Stimulated activated memory B cell treated with anti-CD40 and anti-IgM and Interleukin-4, amounts not matched to agents 10 μg/mL and 1 μg/mL and 100 μg/mL, for 72 hours (primary cell): Measurements from ENCODE around the gene CATSPER2.
"Not testable (repeated sequence)": the region's sequence is repeated elsewhere in the genome, so short reads cannot be mapped to it uniquely, and the experiment has no call there.

Source experiments
- ATAC-seq: fragments of 150-1000 bp; cut with Tn5 transposase; 2 replicates; pipeline ENCODE4 v1.10.0; 2021
- H3K27ac Mint-ChIP-seq: one replicate; pipeline ENCODE4 v1.8.0; 2022; ENCODE audit warnings: mild to moderate bottlenecking, mixed read lengths
- H3K27me3 Mint-ChIP-seq: one replicate; pipeline ENCODE4 v1.8.0; 2022; ENCODE audit warnings: mixed read lengths
- H3K36me3 Mint-ChIP-seq: one replicate; pipeline ENCODE4 v1.8.0; 2022; ENCODE audit warnings: mixed read lengths
- H3K4me1 Mint-ChIP-seq: one replicate; pipeline ENCODE4 v1.8.0; 2022; ENCODE audit warnings: mixed read lengths
- H3K4me3 Mint-ChIP-seq: one replicate; pipeline ENCODE4 v1.8.0; 2022; ENCODE audit warnings: mild to moderate bottlenecking, moderate library complexity, mixed read lengths
- H3K9me3 Mint-ChIP-seq: one replicate; pipeline ENCODE4 v1.8.0; 2022; ENCODE audit warnings: mixed read lengths

CATSPER2 gene

DNA sequence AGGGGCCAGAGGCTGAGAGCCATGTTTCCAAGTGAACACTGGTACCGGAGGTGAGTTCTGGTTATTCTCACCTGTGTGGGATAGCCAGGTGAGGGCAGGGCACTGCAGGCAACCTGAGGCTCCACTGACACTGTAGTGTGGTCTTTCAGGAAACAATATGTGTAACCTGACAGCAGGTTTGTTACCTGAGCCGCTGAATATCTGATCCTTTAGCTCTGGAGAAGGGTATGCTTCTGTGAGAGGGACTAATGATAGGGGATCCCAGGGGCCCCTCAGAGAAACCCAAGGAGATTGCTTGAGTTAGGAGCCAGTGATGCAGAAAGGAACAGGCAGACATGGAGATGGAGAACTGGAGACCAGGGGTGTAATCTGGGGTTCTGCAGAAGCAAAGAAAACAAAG is 29.9 kb downstream of the CATSPER2 start, which contains the start of gene STRC:
Gene STRC, minus strand, starts transcription at position 101 of the 400 bp plus-strand sequence. Its CDS starts 78 bp downstream, at position 23.
- not testable (repeated sequence) for H3K4me3 Mint-ChIP-seq, H3K9me3 Mint-ChIP-seq, H3K4me1 Mint-ChIP-seq, H3K27ac Mint-ChIP-seq, H3K36me3 Mint-ChIP-seq, ATAC-seq
- H3K27me3 Mint-ChIP-seq, result peaks cover 16% of the 10 kb centered on the region

DNA sequence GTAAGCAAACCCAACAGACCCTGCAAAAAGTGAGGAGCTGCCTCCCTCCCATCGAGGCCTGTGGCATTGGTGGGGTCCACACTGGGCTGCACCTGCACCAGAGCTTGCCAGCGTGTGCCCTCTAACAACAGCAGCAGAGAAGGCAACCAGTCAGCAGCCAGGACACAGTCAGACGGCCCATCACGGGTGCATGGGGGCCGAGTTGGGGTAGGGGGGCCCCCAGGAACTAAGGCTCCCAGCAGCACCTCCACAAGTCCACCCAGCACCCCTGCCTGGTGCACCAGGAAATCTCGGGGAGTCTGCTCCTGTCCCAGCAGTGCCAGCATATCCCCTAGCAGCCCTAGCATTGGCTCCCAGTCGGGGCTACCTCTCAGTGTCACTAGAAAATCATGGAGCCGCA is 30.9 kb downstream of the CATSPER2 start:
- peaks cover 16% of the 10 kb centered on the region for H3K27me3 Mint-ChIP-seq
- not testable (repeated sequence) for ATAC-seq, H3K27ac Mint-ChIP-seq, H3K9me3 Mint-ChIP-seq, H3K4me1 Mint-ChIP-seq, H3K4me3 Mint-ChIP-seq, H3K36me3 Mint-ChIP-seq

DNA sequence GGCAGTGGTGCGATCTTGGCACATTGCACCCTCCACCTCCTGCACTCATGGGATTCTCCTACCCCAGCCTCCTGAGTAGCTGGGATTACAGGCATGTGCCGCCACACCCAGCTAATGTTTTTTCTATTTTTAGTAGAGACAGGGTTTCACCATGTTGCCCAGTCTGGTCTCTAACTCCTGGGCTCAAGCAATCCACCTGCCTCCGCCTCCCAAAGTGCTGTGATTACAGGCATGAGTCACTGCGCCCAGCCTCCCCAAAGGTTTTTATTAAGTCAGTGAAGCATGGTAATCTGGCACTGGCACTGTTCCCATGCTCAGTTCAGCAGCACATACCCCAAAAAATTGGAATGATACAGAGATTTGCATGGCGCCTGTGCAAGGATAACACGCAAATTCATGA is 46.4 kb downstream of the CATSPER2 start:
- not testable (repeated sequence) for ATAC-seq, H3K9me3 Mint-ChIP-seq, H3K27ac Mint-ChIP-seq, H3K4me3 Mint-ChIP-seq, H3K4me1 Mint-ChIP-seq, H3K36me3 Mint-ChIP-seq
- peaks cover 43% of the 10 kb centered on the region for H3K27me3 Mint-ChIP-seq

DNA sequence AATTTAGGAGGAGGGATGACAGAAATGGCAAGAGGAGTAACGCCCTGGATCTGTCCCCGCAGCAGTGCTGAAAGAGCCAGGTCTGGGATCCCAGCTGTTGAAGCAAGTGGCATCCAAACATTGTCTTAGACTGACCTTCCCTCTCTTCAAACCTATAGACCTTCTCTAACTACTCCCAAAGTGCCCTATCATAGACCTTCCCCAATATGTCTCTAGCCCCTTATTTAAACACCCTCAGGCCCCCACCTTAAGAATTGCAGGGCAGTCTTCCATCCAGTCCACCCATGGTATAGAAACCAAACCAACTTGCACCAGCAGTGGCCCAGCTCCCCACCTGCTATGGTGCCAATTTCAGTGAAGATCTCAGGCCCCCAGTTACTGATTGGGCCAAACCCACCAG is 48.4 kb downstream of the CATSPER2 start:
- not testable (repeated sequence) for H3K4me3 Mint-ChIP-seq, H3K4me1 Mint-ChIP-seq, H3K36me3 Mint-ChIP-seq, H3K9me3 Mint-ChIP-seq, ATAC-seq, H3K27ac Mint-ChIP-seq
- peaks cover 53% of the 10 kb centered on the region for H3K27me3 Mint-ChIP-seq

DNA sequence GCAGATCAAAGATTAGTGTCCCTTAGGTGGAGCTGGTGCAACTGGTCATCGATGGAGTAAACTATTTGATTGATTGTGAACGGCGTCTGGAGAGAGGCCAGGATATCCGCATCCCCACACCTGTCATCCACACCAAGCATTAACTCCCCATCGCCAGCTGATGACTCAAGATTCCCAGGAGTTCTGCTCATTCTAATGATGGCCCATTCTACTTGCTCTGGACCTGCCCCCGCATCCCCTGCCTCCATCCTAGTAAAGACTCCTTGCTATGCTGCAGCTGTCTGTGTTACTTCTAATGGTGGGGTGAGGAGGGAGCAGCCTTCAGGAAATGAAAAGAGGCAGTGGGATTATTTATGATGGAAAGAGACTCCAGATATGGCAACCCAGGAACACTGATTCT is 49.5 kb downstream of the CATSPER2 start:
- H3K36me3 Mint-ChIP-seq, H3K4me3 Mint-ChIP-seq, H3K4me1 Mint-ChIP-seq, ATAC-seq, H3K27ac Mint-ChIP-seq, H3K9me3 Mint-ChIP-seq: not testable (repeated sequence)
- H3K27me3 Mint-ChIP-seq, result peaks cover 53% of the 10 kb centered on the region

DNA sequence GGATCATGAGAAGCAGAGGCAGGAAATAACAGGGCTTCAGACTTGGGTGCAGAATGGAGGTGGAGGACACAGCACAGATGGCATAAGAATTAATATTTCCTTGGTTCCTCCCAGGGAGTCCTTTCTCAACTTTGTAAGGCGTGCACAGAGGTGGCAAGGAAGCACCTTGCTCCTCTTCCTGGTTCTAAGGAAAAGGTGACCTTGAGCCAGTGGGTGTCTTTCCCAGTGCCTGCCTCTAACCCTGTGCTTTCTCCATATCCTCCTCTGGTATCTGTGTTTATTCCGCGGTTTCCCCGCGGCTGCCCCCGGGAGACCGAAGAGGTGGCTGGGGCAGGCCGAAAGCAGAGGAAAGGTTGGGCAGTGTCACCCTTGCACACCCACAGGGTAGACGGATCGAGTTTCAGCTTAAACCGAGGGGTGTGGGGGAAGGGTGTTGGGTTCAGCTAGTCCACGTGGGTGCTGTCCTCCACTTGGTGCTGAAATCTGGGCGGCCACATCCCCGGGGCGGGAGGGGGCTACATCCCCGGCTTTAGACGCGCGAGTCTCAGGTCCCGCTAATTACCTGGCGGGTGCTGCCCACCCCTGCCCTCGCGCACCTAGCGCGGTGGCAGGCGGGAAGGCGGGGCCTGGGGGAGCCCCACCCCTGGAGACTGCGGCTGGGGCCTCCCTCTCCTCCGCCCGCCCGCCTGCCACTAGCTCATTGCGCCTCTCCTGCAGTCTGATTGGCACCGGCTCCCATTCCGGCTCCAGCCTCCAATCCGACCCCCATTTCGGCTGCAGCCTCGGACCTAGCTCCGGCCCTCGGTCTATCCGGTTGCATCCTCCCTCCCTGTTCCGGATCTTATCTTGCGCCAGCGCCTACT is 55.1 kb downstream of the CATSPER2 start, which contains the start of gene CKMT1B:
Gene CKMT1B, plus strand, starts transcription at position 700 of the 863 bp plus-strand sequence. CDS start 192 bp downstream, outside the sequence.
- H3K27ac Mint-ChIP-seq, H3K36me3 Mint-ChIP-seq, H3K4me3 Mint-ChIP-seq, H3K4me1 Mint-ChIP-seq, H3K9me3 Mint-ChIP-seq, ATAC-seq: not testable (repeated sequence)
- H3K27me3 Mint-ChIP-seq, result peaks cover 23% of the 10 kb centered on the region

DNA sequence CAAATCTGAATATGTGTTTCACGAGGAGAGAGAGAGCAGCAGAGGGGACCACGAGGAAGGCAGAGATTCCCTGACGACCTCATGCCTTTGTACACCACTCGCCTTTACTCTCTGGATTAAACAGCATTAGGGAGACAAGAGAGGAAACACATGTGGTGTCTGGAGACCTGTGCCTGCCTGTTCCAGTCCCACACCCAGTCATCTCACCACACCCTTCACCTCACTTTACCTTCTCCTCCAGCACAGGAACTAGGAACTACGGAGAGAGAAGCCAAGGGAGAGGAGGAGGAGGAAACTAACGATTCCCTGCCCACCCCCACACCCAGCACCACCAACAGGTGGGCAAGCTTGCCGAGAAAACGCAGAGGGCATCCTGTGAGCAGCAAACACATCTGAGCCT is 55.8 kb downstream of the CATSPER2 start:
- H3K27ac Mint-ChIP-seq, H3K9me3 Mint-ChIP-seq, H3K36me3 Mint-ChIP-seq, ATAC-seq, H3K4me3 Mint-ChIP-seq, H3K4me1 Mint-ChIP-seq: not testable (repeated sequence)
- H3K27me3 Mint-ChIP-seq, result peaks cover 16% of the 10 kb centered on the region

DNA sequence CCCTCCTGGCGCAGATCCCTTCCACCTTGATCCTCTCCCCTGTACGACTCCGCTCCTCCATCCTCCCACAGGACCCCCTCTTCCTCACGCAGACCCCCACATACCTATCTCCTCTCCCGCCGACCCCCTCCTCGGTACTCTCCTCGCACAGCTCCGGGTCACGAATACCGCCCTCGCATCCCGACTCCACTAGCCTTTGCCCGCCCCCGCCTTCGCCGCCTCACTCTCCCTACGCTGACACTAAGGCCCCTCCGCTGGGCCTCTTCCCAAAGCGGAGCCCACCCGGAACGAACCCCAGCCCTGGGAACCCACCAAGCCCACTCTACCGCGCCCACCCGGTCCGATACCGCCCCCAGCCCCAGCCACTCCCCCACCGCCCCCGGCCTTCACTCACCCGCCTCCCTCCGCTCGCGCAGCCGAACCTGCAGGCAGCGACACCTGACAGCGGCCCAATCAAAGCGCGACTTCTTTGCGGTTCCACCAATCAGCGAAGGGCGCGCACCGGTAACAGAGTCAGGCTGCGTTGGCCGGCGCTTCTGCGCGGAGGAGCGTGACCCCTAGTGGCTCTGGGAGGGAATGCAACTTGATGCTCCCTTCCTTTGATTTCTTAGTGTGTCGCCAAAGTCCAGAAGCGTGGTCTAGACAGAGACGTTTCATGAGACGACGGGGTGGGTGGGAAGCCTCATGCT is 58.7 kb downstream of the CATSPER2 start, which contains the start of gene PPIP5K1:
Gene PPIP5K1, minus strand, starts transcription at position 431 of the 689 bp plus-strand sequence. CDS start 5,704 bp downstream, outside the sequence.
- not testable (repeated sequence) for H3K4me3 Mint-ChIP-seq, H3K9me3 Mint-ChIP-seq, H3K27me3 Mint-ChIP-seq

More for the DNA sequence above, 58.7 kb downstream of the CATSPER2 start, which contains the start of gene PPIP5K1:
- peak; percentile 99 for ATAC-seq
- H3K27ac Mint-ChIP-seq, H3K36me3 Mint-ChIP-seq, H3K4me1 Mint-ChIP-seq: not testable (repeated sequence)
